ENCODE results near the gene DEGS2. TPM values are rescaled to one million over a fixed set of nuclear protein-coding genes. Genes with fewer than 3 reads are reported as not detected.
A peak's percentile ranks its signal among the peaks of the same experiment; 100 is the strongest.

The DEGS2 gene
- total and polyA plus RNA-seq, 8 donors = 1.2 to 53.0 (median 13.5) TPM

- H3K27me3 ChIP-seq = no peaks in the 10 kb centered on the region
- no peak for DNase-seq
- intact Hi-C loops (cut with DNase I; ENCODE audit: low total_unique reads) = no loop called here
- H3K9me3 ChIP-seq = no peaks in the 10 kb centered on the region
- no peaks in the 10 kb centered on the region for H3K4me1 ChIP-seq
- TF ChIP-seq POLR2A (IDR thresholded peaks at IDR 0.05) (no peak), EP300 (IDR thresholded peaks at IDR 0.05) (no peak), POLR2AphosphoS5 (IDR thresholded peaks at IDR 0.05) (no peak), CTCF (IDR thresholded peaks at IDR 0.05) (no peak)
- H3K36me3 ChIP-seq = peaks cover 0 to 54% (median 49%) of the 10 kb centered on the region in 4 donors
- 92 to 99% (median 96%) methylated on average over 4 to 10 of the region's 10 CpGs for WGBS, 5 donors
- H3K27ac ChIP-seq = no peak overlapping the region
- H3K4me3 ChIP-seq = no peak overlapping the region
Observed at GRCh38 chr14:100123618-100124017, 35.8 kb downstream of the DEGS2 start.

GRCh38 chr14:100122481-100123223 is 36.8 kb downstream of the DEGS2 start:
- peak in 1 of 2 donors; percentile 38 for DNase-seq
- no peaks in the 10 kb centered on the region for H3K4me1 ChIP-seq
- peaks cover 0 to 62% (median 42%) of the 10 kb centered on the region in 4 donors for H3K36me3 ChIP-seq
- H3K4me3 ChIP-seq = no peak overlapping the region
- intact Hi-C loops (cut with DNase I; ENCODE audit: low total_unique reads) = no loop called here
- no peaks in the 10 kb centered on the region for H3K9me3 ChIP-seq
- 81 to 86% (median 82%) methylated on average over 7 to 8 of the region's 8 CpGs for WGBS, 5 donors
- H3K27me3 ChIP-seq = no peaks in the 10 kb centered on the region
- H3K27ac ChIP-seq = no peak overlapping the region
- no peak for TF ChIP-seq CTCF (IDR thresholded peaks at IDR 0.05)
- TF ChIP-seq POLR2A (IDR thresholded peaks at IDR 0.05) = no peak
- no peak for TF ChIP-seq EP300 (IDR thresholded peaks at IDR 0.05)

- no peaks in the 10 kb centered on the region for H3K4me1 ChIP-seq
- WGBS, 5 donors = 89 to 94% (median 92%) methylated on average over 9 to 14 of the region's 14 CpGs
- TF ChIP-seq POLR2A (IDR thresholded peaks at IDR 0.05) (no peak), CTCF (IDR thresholded peaks at IDR 0.05) (no peak), EP300 (IDR thresholded peaks at IDR 0.05) (no peak), POLR2AphosphoS5 (IDR thresholded peaks at IDR 0.05) (no peak)
- H3K27ac ChIP-seq = no peak overlapping the region
- no peak for DNase-seq
- peaks cover 0 to 54% (median 38%) of the 10 kb centered on the region in 4 donors for H3K36me3 ChIP-seq
- H3K27me3 ChIP-seq = no peaks in the 10 kb centered on the region
- intact Hi-C loops (cut with DNase I; ENCODE audit: low total_unique reads) = no loop called here
- H3K9me3 ChIP-seq = no peaks in the 10 kb centered on the region
- H3K4me3 ChIP-seq = no peak overlapping the region
Observed at GRCh38 chr14:100121643-100122480, 37.6 kb downstream of the DEGS2 start.

GRCh38 chr14:100120522-100121269 is 38.7 kb downstream of the DEGS2 start:
- WGBS, 5 donors = 90 to 97% (median 95%) methylated on average over 14 to 18 of the region's 18 CpGs
- H3K4me1 ChIP-seq = no peaks in the 10 kb centered on the region
- no peak for DNase-seq
- no peak overlapping the region for H3K27ac ChIP-seq
- intact Hi-C loops (cut with DNase I; ENCODE audit: low total_unique reads) = no loop called here
- no peaks in the 10 kb centered on the region for H3K9me3 ChIP-seq
- no peaks in the 10 kb centered on the region for H3K27me3 ChIP-seq
- no peak overlapping the region for H3K4me3 ChIP-seq
- H3K36me3 ChIP-seq = peaks cover 0 to 42% (median 30%) of the 10 kb centered on the region in 4 donors
- TF ChIP-seq POLR2AphosphoS5 (IDR thresholded peaks at IDR 0.05) = no peak
